ENCODE results near the gene FZR1. TPM values are rescaled to one million over a fixed set of nuclear protein-coding genes. Genes with fewer than 3 reads are reported as not detected.
"Not testable (repeated sequence)": the region's sequence is repeated elsewhere in the genome, so short reads cannot be mapped to it uniquely, and the experiment has no call there.

The FZR1 gene
- total RNA-seq, 1 donor: 36.6 TPM

DNA sequence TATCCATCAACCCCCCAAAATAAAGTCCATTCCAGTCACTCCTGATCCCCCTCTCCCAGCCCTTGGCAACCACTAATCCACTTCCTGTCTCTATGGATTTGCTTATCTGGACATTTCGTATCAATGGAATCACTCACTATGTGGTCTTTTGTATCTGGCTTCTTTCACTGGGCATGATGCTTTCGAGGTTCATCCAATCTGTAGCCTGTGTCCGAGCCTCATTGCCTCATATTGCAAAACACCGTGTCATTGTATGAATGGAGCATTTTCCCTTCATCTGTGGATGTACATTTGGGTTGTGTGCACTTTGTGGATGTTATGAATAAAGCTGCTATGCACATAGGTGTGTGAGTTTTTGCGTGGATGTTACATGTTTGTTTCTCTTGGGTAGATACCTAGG is 1.4 kb upstream of the FZR1 start:
- Histone ChIP-seq H3K79me2 (ENCODE audit: insufficient read depth, low read length) (peaks cover 44% of the 10 kb centered on the region), H3K27me3 (ENCODE audit: insufficient read depth, low read length) (no peaks in the 10 kb centered on the region), H3K27ac (ENCODE audit: low read depth, low read length) (no peak overlapping the region), H4K20me1 (ENCODE audit: insufficient read depth, low read length) (peaks cover 17% of the 10 kb centered on the region), H3K4me2 (ENCODE audit: insufficient read depth, low read length) (no peak overlapping the region), H3K36me3 (ENCODE audit: insufficient read depth, low read length) (peaks cover 1% of the 10 kb centered on the region), H3K9me3 (ENCODE audit: low read depth, low read length) (no peaks in the 10 kb centered on the region), H2AFZ (ENCODE audit: low read length) (no peak overlapping the region), H3K4me1 (ENCODE audit: insufficient read depth, low read length) (peaks cover 25% of the 10 kb centered on the region), H3K4me3 (ENCODE audit: insufficient read depth, low read length) (no peak overlapping the region)
- DNase-seq (ENCODE audit: insufficient read length, low spot score, missing footprints): no peak
- TF ChIP-seq CTCF (IDR thresholded peaks at IDR 0.05; ENCODE audit: extremely low read depth, low read depth, low read length): no peak

GRCh38 chr19:3506384-3507340 is 551 bp downstream of the FZR1 start:
- peak; percentile 93 for DNase-seq (ENCODE audit: insufficient read length, low spot score, missing footprints)
- Histone ChIP-seq H2AFZ (ENCODE audit: low read length) (peak overlapping the region; percentile 59), H3K4me3 (ENCODE audit: insufficient read depth, low read length) (peak overlapping the region; percentile 99), H3K9me3 (ENCODE audit: low read depth, low read length) (no peaks in the 10 kb centered on the region), H3K79me2 (ENCODE audit: insufficient read depth, low read length) (peaks cover 55% of the 10 kb centered on the region), H3K27ac (ENCODE audit: low read depth, low read length) (peak overlapping the region; percentile 74), H3K36me3 (ENCODE audit: insufficient read depth, low read length) (peaks cover 14% of the 10 kb centered on the region), H3K4me2 (ENCODE audit: insufficient read depth, low read length) (peak overlapping the region; percentile 98), H4K20me1 (ENCODE audit: insufficient read depth, low read length) (peaks cover 36% of the 10 kb centered on the region), H3K27me3 (ENCODE audit: insufficient read depth, low read length) (no peaks in the 10 kb centered on the region), H3K4me1 (ENCODE audit: insufficient read depth, low read length) (peaks cover 21% of the 10 kb centered on the region)
- TF ChIP-seq CTCF (IDR thresholded peaks at IDR 0.05; ENCODE audit: extremely low read depth, low read depth, low read length): no peak

DNA sequence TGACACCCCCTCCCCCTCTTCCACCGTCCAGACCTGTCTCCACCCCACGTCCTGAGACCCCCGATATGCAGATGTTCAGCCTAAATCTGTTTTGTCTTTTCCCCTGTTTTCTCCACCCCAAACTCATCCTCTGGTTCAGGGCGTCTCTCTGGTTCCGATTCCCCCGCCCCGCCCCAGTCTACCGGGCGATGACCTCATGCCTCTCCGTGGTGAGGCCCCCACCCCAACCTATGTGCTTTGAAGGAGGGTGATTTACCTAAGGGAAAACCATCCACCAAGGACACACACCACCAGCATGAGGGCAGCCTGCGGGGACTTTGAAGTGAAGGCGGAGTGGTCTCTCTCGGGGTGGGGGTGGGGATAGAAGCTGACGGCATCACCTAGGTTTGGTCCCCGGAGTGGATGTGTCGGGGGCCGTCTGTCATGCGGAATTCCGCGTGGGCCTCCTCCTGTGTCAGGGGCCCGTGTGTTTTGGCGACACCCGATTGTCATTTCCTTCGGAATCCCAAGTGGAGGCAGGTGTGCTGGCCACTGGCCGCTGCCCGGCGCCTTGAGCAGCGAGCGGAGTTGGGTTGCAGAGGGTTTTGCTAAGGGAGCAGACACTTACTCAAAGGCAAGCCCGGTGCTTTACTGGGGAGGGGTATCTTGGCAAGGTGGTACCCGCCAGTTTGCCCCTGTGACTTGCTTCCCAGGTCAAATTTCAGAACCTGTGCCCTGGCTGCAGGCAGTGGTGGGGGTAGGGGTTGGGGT is 1.4 kb downstream of the FZR1 start:
- Histone ChIP-seq H3K36me3 (ENCODE audit: insufficient read depth, low read length) (peaks cover 14% of the 10 kb centered on the region), H4K20me1 (ENCODE audit: insufficient read depth, low read length) (peaks cover 45% of the 10 kb centered on the region), H3K79me2 (ENCODE audit: insufficient read depth, low read length) (peaks cover 64% of the 10 kb centered on the region), H2AFZ (ENCODE audit: low read length) (no peak overlapping the region), H3K4me1 (ENCODE audit: insufficient read depth, low read length) (peaks cover 21% of the 10 kb centered on the region), H3K4me2 (ENCODE audit: insufficient read depth, low read length) (peak overlapping the region; percentile 98), H3K4me3 (ENCODE audit: insufficient read depth, low read length) (peak overlapping the region; percentile 99), H3K27me3 (ENCODE audit: insufficient read depth, low read length) (no peaks in the 10 kb centered on the region), H3K27ac (ENCODE audit: low read depth, low read length) (peak overlapping the region; percentile 74), H3K9me3 (ENCODE audit: low read depth, low read length) (no peaks in the 10 kb centered on the region)
- no peak for TF ChIP-seq CTCF (IDR thresholded peaks at IDR 0.05; ENCODE audit: extremely low read depth, low read depth, low read length)
- no peak for DNase-seq (ENCODE audit: insufficient read length, low spot score, missing footprints)

GRCh38 chr19:3508121-3508661 is 2.1 kb downstream of the FZR1 start:
- not testable (repeated sequence) for DNase-seq (ENCODE audit: insufficient read length, low spot score, missing footprints); H2AFZ ChIP-seq (ENCODE audit: low read length); H3K27ac ChIP-seq (ENCODE audit: low read depth, low read length); H3K27me3 ChIP-seq (ENCODE audit: insufficient read depth, low read length); H3K9me3 ChIP-seq (ENCODE audit: low read depth, low read length); H3K4me2 ChIP-seq (ENCODE audit: insufficient read depth, low read length); H3K4me3 ChIP-seq (ENCODE audit: insufficient read depth, low read length)
- H3K36me3 ChIP-seq (ENCODE audit: insufficient read depth, low read length): peaks cover 14% of the 10 kb centered on the region
- peaks cover 51% of the 10 kb centered on the region for H4K20me1 ChIP-seq (ENCODE audit: insufficient read depth, low read length)
- peaks cover 21% of the 10 kb centered on the region for H3K4me1 ChIP-seq (ENCODE audit: insufficient read depth, low read length)
- H3K79me2 ChIP-seq (ENCODE audit: insufficient read depth, low read length): peaks cover 70% of the 10 kb centered on the region
